Colonic mucosa (tissue), 4 donors: Measurements from ENCODE around the gene FAM81B. TPM values are rescaled to one million over a fixed set of nuclear protein-coding genes. Genes with fewer than 3 reads are reported as not detected.

Experiments used
- DNase-seq: peaks from one replicate; pipeline ENCODE4 v3.0.0-alpha.2; 2020
- H3K27ac ChIP-seq: fragments of 200-600 bp; one replicate; pipeline ENCODE4 v1.8.0; 2021
- H3K27me3 ChIP-seq: fragments of 200-600 bp; one replicate; pipeline ENCODE4 v1.8.0; 2021
- H3K36me3 ChIP-seq: fragments of 200-600 bp; one replicate; pipeline ENCODE4 v1.8.0; 2021
- H3K4me1 ChIP-seq: fragments of 200-600 bp; one replicate; pipeline ENCODE4 v1.8.0; 2021; ENCODE audit warnings: mild to moderate bottlenecking
- H3K4me3 ChIP-seq: fragments of 200-600 bp; one replicate; pipeline ENCODE4 v1.8.0; 2021
- H3K9ac ChIP-seq, 2 donors: one replicate each; pipeline ENCODE4 v1.7.0; 2013; ENCODE audit warnings: control low read depth in 2 of 2, low read depth in 2 of 2, low read length in 2 of 2
- H3K9me3 ChIP-seq: fragments of 200-600 bp; one replicate; pipeline ENCODE4 v1.8.0; 2021
- CTCF ChIP-seq: fragments of 200-600 bp; IDR thresholded peaks from one replicate; pipeline ENCODE4 v1.8.0; 2022; ENCODE audit warnings: antibody characterized with exemption, mild to moderate bottlenecking
- intact Hi-C: fragments of 100-400 bp; cut with DNase I; formaldehyde crosslinking; loops from one replicate; pipeline ENCODE4 v1.14.1; 2022
- total RNA-seq, 2 donors: library from RNA; stranded (reverse); fragmentation: NEBNext Ultra II Directional in 1 of 2; extraction: Animal tissue kit (Norgen Biotek cat#: 25700) in 1 of 2; gene quantifications; one replicate each; pipeline ENCODE4 v1.2.1, GENCODE V29; 2021
- donor health status: healthy.
- donor health status: DM: no; HTN: no; CAD: no.
- donor health status: DM: no; HTN: no; CAD: no.

FAM81B gene
- total RNA-seq, 2 donors from 2014 or later = not detected

- H3K9me3 ChIP-seq = no peaks in the 10 kb centered on the region
- no peak for TF ChIP-seq CTCF
- H3K9ac ChIP-seq = no peak overlapping the region
- intact Hi-C loops = no loop called here
- no peak overlapping the region for H3K27ac ChIP-seq
- no peaks in the 10 kb centered on the region for H3K4me1 ChIP-seq
- no peaks in the 10 kb centered on the region for H3K36me3 ChIP-seq
- no peaks in the 10 kb centered on the region for H3K27me3 ChIP-seq
- H3K4me3 ChIP-seq = no peak overlapping the region
- no peak for DNase-seq
These were observed 55.5 kb downstream of the FAM81B start for GRCh38 chr5:95446560-95447221.

GRCh38 chr5:95447961-95448360 is 56.8 kb downstream of the FAM81B start:
- intact Hi-C loops = no loop called here
- H3K36me3 ChIP-seq = no peaks in the 10 kb centered on the region
- H3K9me3 ChIP-seq = no peaks in the 10 kb centered on the region
- H3K9ac ChIP-seq = no peak overlapping the region
- H3K27me3 ChIP-seq = no peaks in the 10 kb centered on the region
- H3K4me3 ChIP-seq = no peak overlapping the region
- no peak for DNase-seq
- TF ChIP-seq CTCF = no peak
- H3K27ac ChIP-seq = no peak overlapping the region
- no peaks in the 10 kb centered on the region for H3K4me1 ChIP-seq

- intact Hi-C loops = no loop called here
- no peaks in the 10 kb centered on the region for H3K36me3 ChIP-seq
- H3K27me3 ChIP-seq = no peaks in the 10 kb centered on the region
- no peak for DNase-seq
- no peak overlapping the region for H3K9ac ChIP-seq
- no peaks in the 10 kb centered on the region for H3K4me1 ChIP-seq
- no peak overlapping the region for H3K27ac ChIP-seq
- no peaks in the 10 kb centered on the region for H3K9me3 ChIP-seq
- no peak for TF ChIP-seq CTCF
- H3K4me3 ChIP-seq = no peak overlapping the region
These were observed 57.6 kb downstream of the FAM81B start for GRCh38 chr5:95448789-95449188.

- H3K27ac ChIP-seq = no peak overlapping the region
- no peaks in the 10 kb centered on the region for H3K9me3 ChIP-seq
- intact Hi-C loops = no loop called here
- H3K4me3 ChIP-seq = no peak overlapping the region
- DNase-seq = no peak
- no peak overlapping the region for H3K9ac ChIP-seq
- no peak for TF ChIP-seq CTCF
- H3K36me3 ChIP-seq = no peaks in the 10 kb centered on the region
- no peaks in the 10 kb centered on the region for H3K27me3 ChIP-seq
- no peaks in the 10 kb centered on the region for H3K4me1 ChIP-seq
These were observed 58.3 kb downstream of the FAM81B start for GRCh38 chr5:95449460-95449859.

GRCh38 chr5:95454536-95454935 is 63.4 kb downstream of the FAM81B start:
- Histone ChIP-seq H3K36me3 (no peaks in the 10 kb centered on the region), H3K4me3 (no peak overlapping the region), H3K9me3 (no peaks in the 10 kb centered on the region), H3K27ac (no peak overlapping the region), H3K4me1 (no peaks in the 10 kb centered on the region), H3K27me3 (no peaks in the 10 kb centered on the region), H3K9ac (no peak overlapping the region)
- intact Hi-C loops = no loop called here
- TF ChIP-seq CTCF = no peak
- DNase-seq = no peak
